NCI-H1092 (cell line): Measurements from ENCODE around the gene SCCPDH.
"Not testable (repeated sequence)": the region's sequence is repeated elsewhere in the genome, so short reads cannot be mapped to it uniquely, and the experiment has no call there.

Source experiments
- DNase-seq: peaks from one replicate; lab custom pipeline; 2025; lab: John Stamatoyannopoulos, UW

The SCCPDH gene

GRCh38 chr1:246724016-246724730, at the start of gene SCCPDH:
TSS of gene SCCPDH (plus strand) at chr1:246724409. CDS start at chr1:246724423, 14 bp downstream.
- DNase-seq: peak; percentile 79

- no peak for DNase-seq
Observed at GRCh38 chr1:246677842-246678241, 46.4 kb upstream of the SCCPDH start.

GRCh38 chr1:246678816-246679793, 45.1 kb upstream of the SCCPDH start:
- no peak for DNase-seq

GRCh38 chr1:246679794-246680177, 44.4 kb upstream of the SCCPDH start:
- DNase-seq: no peak

GRCh38 chr1:246680190-246680589, 44.0 kb upstream of the SCCPDH start:
- no peak for DNase-seq

- DNase-seq: no peak
Observed at GRCh38 chr1:246680696-246681130, 43.5 kb upstream of the SCCPDH start.

GRCh38 chr1:246681900-246682895, 42.0 kb upstream of the SCCPDH start:
- peak; percentile 84 for DNase-seq

GRCh38 chr1:246683521-246683920, 40.7 kb upstream of the SCCPDH start:
- no peak for DNase-seq

GRCh38 chr1:246687002-246687401, 37.2 kb upstream of the SCCPDH start:
- DNase-seq: no peak

GRCh38 chr1:246689409-246690008, 34.7 kb upstream of the SCCPDH start:
- DNase-seq: peak; percentile 87

GRCh38 chr1:246690100-246690499, 34.1 kb upstream of the SCCPDH start:
- no peak for DNase-seq

GRCh38 chr1:246691622-246692495, 32.4 kb upstream of the SCCPDH start:
- no peak for DNase-seq

GRCh38 chr1:246694213-246694895, 29.9 kb upstream of the SCCPDH start:
- DNase-seq: not testable (repeated sequence)

GRCh38 chr1:246695136-246695535, 29.1 kb upstream of the SCCPDH start:
- no peak for DNase-seq

- no peak for DNase-seq
Observed at GRCh38 chr1:246695666-246696065, 28.5 kb upstream of the SCCPDH start.

GRCh38 chr1:246698466-246699094, 25.6 kb upstream of the SCCPDH start:
- no peak for DNase-seq

- peak; percentile 85 for DNase-seq
Observed at GRCh38 chr1:246699095-246699735, 25.0 kb upstream of the SCCPDH start.

GRCh38 chr1:246703581-246703980, 20.6 kb upstream of the SCCPDH start:
- DNase-seq: no peak

- DNase-seq: no peak
Observed at GRCh38 chr1:246705368-246705767, 18.8 kb upstream of the SCCPDH start.
